Measurements from ENCODE around the gene ERC1. TPM values are rescaled to one million over a fixed set of nuclear protein-coding genes. Genes with fewer than 3 reads are reported as not detected.

ERC1 gene
- total RNA-seq, 4 donors from 2014 or later: 50.0 to 88.1 (median 59.7) TPM

DNA sequence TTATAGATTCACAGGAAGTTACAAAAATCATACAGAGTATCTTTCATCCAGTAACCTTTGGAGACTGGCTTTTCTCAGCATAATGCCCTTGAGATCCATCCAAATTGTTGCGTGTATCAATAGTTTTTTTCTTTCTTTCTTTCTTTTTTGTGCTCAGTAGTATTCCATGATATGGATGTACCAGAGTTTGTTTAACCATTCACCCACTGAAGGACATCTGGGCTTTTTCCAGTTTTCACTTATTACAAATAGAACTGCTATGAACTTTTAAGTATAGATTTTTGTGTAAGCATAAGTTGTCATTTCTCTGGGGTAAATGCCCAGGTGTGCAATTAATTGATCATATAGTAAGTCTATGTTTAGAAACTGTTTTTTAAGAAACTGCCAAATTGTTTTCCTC is 524.0 kb downstream of the ERC1 start:
- H3K27me3 ChIP-seq: no peaks in the 10 kb centered on the region
- peaks cover 0 to 13% (median 5%) of the 10 kb centered on the region in 4 donors for H3K9me3 ChIP-seq
- H3K36me3 ChIP-seq: no peaks in the 10 kb centered on the region
- DNase-seq (ENCODE audit: extremely low spot score): no peak
- peaks cover 0 to 13% (median 11%) of the 10 kb centered on the region in 4 donors for H3K4me1 ChIP-seq
- H3K27ac ChIP-seq (replicated peaks in 1 of 4): no peak overlapping the region
- WGBS: 100% methylated on average over 1 of the region's 1 CpG
- no peak overlapping the region for H3K4me3 ChIP-seq
- TF ChIP-seq POLR2A (IDR thresholded peaks at IDR 0.05; ENCODE audit: low read depth): no peak
- intact Hi-C loops (cut with DNase I): no loop called here

DNA sequence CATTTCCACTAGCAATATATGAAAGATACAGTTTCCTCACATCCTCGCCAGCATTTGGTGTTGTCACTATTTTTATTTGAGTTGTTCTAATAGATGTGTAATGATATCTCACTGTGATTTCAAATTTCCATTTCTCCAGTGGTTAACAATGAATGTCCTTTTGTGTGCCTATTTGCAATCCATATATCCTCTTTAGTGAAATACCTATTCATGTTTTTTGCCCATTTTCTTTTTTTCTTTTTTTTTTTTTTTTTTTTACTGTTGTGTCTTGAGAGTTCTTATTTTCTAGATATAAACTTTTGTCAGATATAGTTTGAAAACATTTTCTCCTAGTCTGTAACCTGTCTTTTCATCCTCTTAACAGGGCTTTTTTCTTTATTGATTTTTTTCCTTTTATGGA is 524.4 kb downstream of the ERC1 start:
- H3K27ac ChIP-seq (replicated peaks in 1 of 4): no peak overlapping the region
- H3K27me3 ChIP-seq: no peaks in the 10 kb centered on the region
- TF ChIP-seq POLR2A (IDR thresholded peaks at IDR 0.05; ENCODE audit: low read depth) (no peak), EP300 (IDR thresholded peaks at IDR 0.05) (no peak), POLR2AphosphoS5 (IDR thresholded peaks at IDR 0.05) (no peak)
- TF ChIP-seq, protein P1, sequence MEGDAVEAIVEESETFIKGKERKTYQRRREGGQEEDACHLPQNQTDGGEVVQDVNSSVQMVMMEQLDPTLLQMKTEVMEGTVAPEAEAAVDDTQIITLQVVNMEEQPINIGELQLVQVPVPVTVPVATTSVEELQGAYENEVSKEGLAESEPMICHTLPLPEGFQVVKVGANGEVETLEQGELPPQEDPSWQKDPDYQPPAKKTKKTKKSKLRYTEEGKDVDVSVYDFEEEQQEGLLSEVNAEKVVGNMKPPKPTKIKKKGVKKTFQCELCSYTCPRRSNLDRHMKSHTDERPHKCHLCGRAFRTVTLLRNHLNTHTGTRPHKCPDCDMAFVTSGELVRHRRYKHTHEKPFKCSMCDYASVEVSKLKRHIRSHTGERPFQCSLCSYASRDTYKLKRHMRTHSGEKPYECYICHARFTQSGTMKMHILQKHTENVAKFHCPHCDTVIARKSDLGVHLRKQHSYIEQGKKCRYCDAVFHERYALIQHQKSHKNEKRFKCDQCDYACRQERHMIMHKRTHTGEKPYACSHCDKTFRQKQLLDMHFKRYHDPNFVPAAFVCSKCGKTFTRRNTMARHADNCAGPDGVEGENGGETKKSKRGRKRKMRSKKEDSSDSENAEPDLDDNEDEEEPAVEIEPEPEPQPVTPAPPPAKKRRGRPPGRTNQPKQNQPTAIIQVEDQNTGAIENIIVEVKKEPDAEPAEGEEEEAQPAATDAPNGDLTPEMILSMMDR (IDR thresholded peaks at IDR 0.05): no peak
- 100% methylated on average over 1 of the region's 1 CpG for WGBS
- DNase-seq (ENCODE audit: extremely low spot score): no peak
- no peak overlapping the region for H3K4me3 ChIP-seq
- intact Hi-C loops (cut with DNase I): no loop called here
- H3K36me3 ChIP-seq: no peaks in the 10 kb centered on the region
- H3K9me3 ChIP-seq: peaks cover 0 to 13% (median 5%) of the 10 kb centered on the region in 4 donors
- peaks cover 0 to 13% (median 11%) of the 10 kb centered on the region in 4 donors for H3K4me1 ChIP-seq

DNA sequence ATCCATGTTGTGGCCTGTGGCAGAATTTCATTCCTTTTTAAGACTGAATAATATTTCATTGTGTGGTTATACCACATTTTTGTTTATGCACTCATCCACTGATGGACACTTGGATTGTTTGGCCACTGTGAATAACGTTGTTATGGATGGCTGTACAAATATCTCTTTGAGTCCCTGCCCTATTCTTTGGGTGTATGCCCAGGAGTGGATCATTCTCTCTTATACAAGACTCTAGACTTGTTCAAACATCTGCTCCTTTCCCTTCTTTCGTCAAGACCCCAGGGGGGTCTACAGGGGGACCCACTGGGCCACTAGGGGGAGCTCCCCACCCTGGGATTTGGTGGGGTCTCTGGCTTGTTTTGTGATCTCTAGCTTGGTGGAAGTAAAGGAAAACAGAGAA is 526.0 kb downstream of the ERC1 start:
- no peak overlapping the region for H3K27ac ChIP-seq (replicated peaks in 1 of 4)
- H3K27me3 ChIP-seq: peaks cover 0 to 8% (median 0%) of the 10 kb centered on the region in 4 donors
- TF ChIP-seq, protein P1 (IDR thresholded peaks at IDR 0.05): peak in 1 of 3 experiments; percentile 9
- TF ChIP-seq POLR2AphosphoS5 (IDR thresholded peaks at IDR 0.05) (no peak), POLR2A (IDR thresholded peaks at IDR 0.05; ENCODE audit: low read depth) (no peak), EP300 (IDR thresholded peaks at IDR 0.05) (no peak)
- no peak for DNase-seq (ENCODE audit: extremely low spot score)
- H3K36me3 ChIP-seq: no peaks in the 10 kb centered on the region
- intact Hi-C loops (cut with DNase I): no loop called here
- no peak overlapping the region for H3K4me3 ChIP-seq
- peaks cover 0 to 13% (median 5%) of the 10 kb centered on the region in 4 donors for H3K9me3 ChIP-seq
- WGBS: 17% methylated on average over 2 of the region's 2 CpGs
- H3K4me1 ChIP-seq: peaks cover 0 to 13% (median 11%) of the 10 kb centered on the region in 4 donors

DNA sequence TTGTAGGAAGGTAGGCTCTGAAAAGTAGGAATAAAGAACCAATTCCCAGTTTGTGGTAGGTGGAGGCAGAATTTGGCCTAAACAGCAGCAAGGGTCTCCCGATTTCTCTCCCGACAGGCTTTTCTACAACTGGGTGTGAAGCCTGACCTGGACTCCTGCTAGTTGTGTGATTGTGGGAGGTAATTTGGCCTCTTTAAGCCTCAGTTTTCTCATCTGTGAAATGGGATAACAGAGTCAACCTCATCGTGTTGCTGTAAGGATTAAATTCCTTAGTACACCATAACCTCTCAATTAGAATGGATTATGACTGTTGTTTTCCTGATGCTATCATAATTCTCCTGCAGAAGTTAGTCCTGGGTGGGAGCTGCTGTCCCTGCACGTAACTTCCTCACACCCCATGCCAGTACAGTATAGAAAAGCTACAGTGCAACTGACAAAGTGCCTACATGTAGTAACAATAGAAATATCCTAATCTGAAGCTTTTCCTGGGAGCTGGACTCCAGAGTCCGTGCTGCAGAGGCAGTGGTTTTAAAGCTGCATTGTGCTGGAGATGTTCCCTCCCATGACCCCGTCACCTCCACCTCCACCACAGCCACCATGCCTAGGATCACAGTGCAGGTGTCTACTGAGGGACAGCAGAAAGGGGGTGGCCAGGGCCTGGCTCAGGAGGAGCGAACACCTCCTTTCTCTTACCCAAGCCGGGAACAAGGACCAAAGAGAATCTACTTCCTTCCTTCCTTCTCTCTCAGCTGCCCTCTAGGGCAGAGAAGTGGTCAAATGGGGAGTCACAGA is 526.9 kb downstream of the ERC1 start:
- intact Hi-C loops (cut with DNase I): no loop called here
- H3K9me3 ChIP-seq: peaks cover 0 to 13% (median 5%) of the 10 kb centered on the region in 4 donors
- no peak overlapping the region for H3K4me3 ChIP-seq
- DNase-seq (ENCODE audit: extremely low spot score): no peak
- WGBS: 92% methylated on average over 7 of the region's 8 CpGs
- no peaks in the 10 kb centered on the region for H3K36me3 ChIP-seq
- peaks cover 0 to 8% (median 0%) of the 10 kb centered on the region in 4 donors for H3K27me3 ChIP-seq
- no peak for TF ChIP-seq POLR2A (IDR thresholded peaks at IDR 0.05; ENCODE audit: low read depth)
- TF ChIP-seq, protein P1 (IDR thresholded peaks at IDR 0.05): no peak
- TF ChIP-seq EP300 (IDR thresholded peaks at IDR 0.05): no peak
- no peak for TF ChIP-seq POLR2AphosphoS5 (IDR thresholded peaks at IDR 0.05)
- no peak overlapping the region for H3K27ac ChIP-seq (replicated peaks in 1 of 4)
- peaks cover 0 to 13% (median 11%) of the 10 kb centered on the region in 4 donors for H3K4me1 ChIP-seq

DNA sequence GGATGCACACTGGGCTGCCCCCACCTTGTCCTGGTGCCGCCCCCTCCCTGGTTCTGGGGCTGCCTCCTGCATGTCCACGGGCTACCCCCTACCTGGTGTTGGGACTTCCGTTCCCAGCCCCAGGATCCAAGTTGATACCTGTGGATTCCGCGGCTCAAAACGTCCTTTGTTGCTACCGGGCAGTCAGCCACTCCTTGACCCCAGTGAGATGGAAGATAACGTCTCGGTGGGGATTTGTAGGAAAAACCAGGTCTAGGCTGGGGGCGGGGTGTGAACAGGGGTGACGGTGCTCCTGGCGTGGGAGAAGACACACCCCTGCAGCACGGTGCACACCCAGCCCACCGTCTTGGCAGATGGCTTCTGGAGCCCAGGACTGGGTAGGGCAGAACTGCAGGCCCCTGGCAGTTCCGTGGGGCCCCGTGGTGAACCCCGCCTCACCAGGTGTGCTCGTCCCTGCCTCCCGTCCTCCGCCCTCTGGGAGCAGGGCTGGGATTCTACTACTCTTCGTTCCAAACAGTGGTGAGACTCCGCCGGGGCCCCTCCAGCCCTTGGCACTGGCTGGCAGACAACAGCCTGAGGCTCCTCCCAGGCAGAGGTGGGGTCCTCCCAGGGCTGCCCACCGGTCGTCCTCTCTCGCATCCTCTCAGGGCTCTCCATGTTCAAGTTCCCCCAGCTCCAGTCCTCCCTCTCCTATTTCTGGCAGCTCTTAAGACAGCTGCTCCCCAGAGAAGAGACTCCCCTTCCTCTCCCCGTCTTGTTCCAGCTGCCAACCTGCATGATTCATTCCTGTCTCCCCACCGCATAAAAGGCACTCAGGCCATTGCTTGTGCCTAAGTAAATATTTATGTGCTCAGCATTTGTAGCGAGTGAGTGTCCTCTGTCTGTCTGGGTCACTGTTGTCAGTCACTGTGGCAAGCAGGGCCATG is 527.8 kb downstream of the ERC1 start:
- Histone ChIP-seq H3K4me1 (peaks cover 0 to 13% (median 11%) of the 10 kb centered on the region in 4 donors), H3K4me3 (no peak overlapping the region), H3K27me3 (peaks cover 0 to 8% (median 0%) of the 10 kb centered on the region in 4 donors), H3K36me3 (no peaks in the 10 kb centered on the region), H3K9me3 (peaks cover 0 to 13% (median 5%) of the 10 kb centered on the region in 4 donors), H3K27ac (replicated peaks in 1 of 4) (no peak overlapping the region)
- no peak for DNase-seq (ENCODE audit: extremely low spot score)
- WGBS: 60% methylated on average over 23 of the region's 29 CpGs
- intact Hi-C loops (cut with DNase I): no loop called here
- TF ChIP-seq POLR2A (IDR thresholded peaks at IDR 0.05; ENCODE audit: low read depth) (no peak), POLR2AphosphoS5 (IDR thresholded peaks at IDR 0.05) (no peak), EP300 (IDR thresholded peaks at IDR 0.05) (no peak)
- TF ChIP-seq, protein P1 (IDR thresholded peaks at IDR 0.05): no peak

All from esophagus muscularis mucosa (tissue), 4 donors.